ENCODE measurements around the gene PROB1. TPM values are rescaled to one million over a fixed set of nuclear protein-coding genes. Genes with fewer than 3 reads are reported as not detected.

The PROB1 gene
- total RNA-seq, 1 experiment from 2014 or later: 3.4 TPM

DNA sequence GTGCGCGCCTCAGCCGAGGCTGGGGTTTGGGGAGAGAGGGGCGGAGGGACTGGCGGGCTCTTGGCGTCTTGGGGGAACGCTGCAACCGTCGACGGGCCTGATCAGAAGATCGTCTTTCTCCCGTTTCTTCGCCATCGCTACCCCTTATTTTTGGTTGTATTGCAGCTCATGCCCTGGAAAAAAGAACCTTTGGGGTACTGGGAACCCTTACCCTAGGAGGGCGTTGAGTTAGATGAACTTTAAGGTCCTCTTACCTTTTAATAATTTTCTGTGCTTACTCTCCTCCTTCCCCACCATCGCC lies 52.5 kb downstream of the PROB1 start:
- H2BK20ac ChIP-seq (ENCODE audit: low read depth, low read length, poor library complexity, severe bottlenecking): no peak overlapping the region
- H3K23ac ChIP-seq (ENCODE audit: insufficient read length, low read depth, low read length): no peak overlapping the region
- H4K20me1 ChIP-seq (ENCODE audit: control insufficient read depth, insufficient read depth, insufficient read length): no peaks in the 10 kb centered on the region
- no peak overlapping the region for H4K91ac ChIP-seq (ENCODE audit: insufficient read length, low read depth, low read length)
- Mint-ChIP-seq H3K4me1 (peaks cover 18 to 25% of the 10 kb centered on the region in 2 experiments), H3K27ac (peak overlapping the region; percentile 99 to 100 (median 100)), H3K9me3 (no peaks in the 10 kb centered on the region; a peak in 1 of 5 replicates), H3K36me3 (ENCODE audit: insufficient read depth in 1 of 3, low read depth in 3 of 3) (peaks cover 18 to 40% (median 32%) of the 10 kb centered on the region in 3 experiments; a peak in 6 of 7 replicates), H3K4me3 (peak overlapping the region; percentile 95 to 99), H3K27me3 (ENCODE audit: low read depth) (peaks cover 3% of the 10 kb centered on the region)
- H3K27ac ChIP-seq (ENCODE audit: insufficient read length, low read depth, low read length): peak overlapping the region; percentile 41
- H3K9me3 ChIP-seq (ENCODE audit: control insufficient read depth, low read depth, low read length): no peaks in the 10 kb centered on the region
- no peak overlapping the region for H2BK120ac ChIP-seq (ENCODE audit: low read depth, low read length, poor library complexity, severe bottlenecking)
- WGBS (ENCODE audit: extremely low coverage, insufficient read length, low lambda C conversion rate): no CpG with 5 or more reads among the region's 16 CpGs
- peak overlapping the region; percentile 99 for H3K4me2 ChIP-seq (ENCODE audit: insufficient read depth, insufficient read length, low read length)
- H2BK12ac ChIP-seq (ENCODE audit: insufficient read length, low read depth, low read length): no peak overlapping the region
- no peak overlapping the region for H4K5ac ChIP-seq (ENCODE audit: insufficient read length, low read depth, low read length)
- H2BK5ac ChIP-seq (ENCODE audit: insufficient read length, low read length): no peak overlapping the region
- DNase-seq: no peak
- H2AFZ ChIP-seq (ENCODE audit: low read length): no peak overlapping the region
- no peak overlapping the region for H2AK5ac ChIP-seq (ENCODE audit: insufficient read length, low read length)
- no peak overlapping the region for H2BK15ac ChIP-seq (ENCODE audit: low read depth, low read length)
- H3K14ac ChIP-seq (ENCODE audit: insufficient read depth, low read length): peak overlapping the region; percentile 70; the same call in 1 of the 2 replicates
- no peaks in the 10 kb centered on the region for H3K27me3 ChIP-seq (ENCODE audit: insufficient read depth, low read length)
- no peak overlapping the region for H3T11ph ChIP-seq (ENCODE audit: low read length)
- H3K4ac ChIP-seq (ENCODE audit: low read depth, low read length): no peak overlapping the region
- H3K56ac ChIP-seq (ENCODE audit: insufficient read length, low read depth, low read length): no peak overlapping the region
- no peak overlapping the region for H4K8ac ChIP-seq (replicated peaks; ENCODE audit: insufficient read length, low read depth, low read length)
- H3K18ac ChIP-seq (ENCODE audit: insufficient read length, low read depth, low read length): peak overlapping the region; percentile 67
- TF ChIP-seq, protein P1, sequence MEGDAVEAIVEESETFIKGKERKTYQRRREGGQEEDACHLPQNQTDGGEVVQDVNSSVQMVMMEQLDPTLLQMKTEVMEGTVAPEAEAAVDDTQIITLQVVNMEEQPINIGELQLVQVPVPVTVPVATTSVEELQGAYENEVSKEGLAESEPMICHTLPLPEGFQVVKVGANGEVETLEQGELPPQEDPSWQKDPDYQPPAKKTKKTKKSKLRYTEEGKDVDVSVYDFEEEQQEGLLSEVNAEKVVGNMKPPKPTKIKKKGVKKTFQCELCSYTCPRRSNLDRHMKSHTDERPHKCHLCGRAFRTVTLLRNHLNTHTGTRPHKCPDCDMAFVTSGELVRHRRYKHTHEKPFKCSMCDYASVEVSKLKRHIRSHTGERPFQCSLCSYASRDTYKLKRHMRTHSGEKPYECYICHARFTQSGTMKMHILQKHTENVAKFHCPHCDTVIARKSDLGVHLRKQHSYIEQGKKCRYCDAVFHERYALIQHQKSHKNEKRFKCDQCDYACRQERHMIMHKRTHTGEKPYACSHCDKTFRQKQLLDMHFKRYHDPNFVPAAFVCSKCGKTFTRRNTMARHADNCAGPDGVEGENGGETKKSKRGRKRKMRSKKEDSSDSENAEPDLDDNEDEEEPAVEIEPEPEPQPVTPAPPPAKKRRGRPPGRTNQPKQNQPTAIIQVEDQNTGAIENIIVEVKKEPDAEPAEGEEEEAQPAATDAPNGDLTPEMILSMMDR (conservative IDR thresholded peaks at IDR 0.05): no peak
- peaks cover 7% of the 10 kb centered on the region for H3K23me2 ChIP-seq (ENCODE audit: insufficient read length, low read depth, low read length, poor library complexity, severe bottlenecking)
- H3K9ac ChIP-seq (ENCODE audit: extremely low read depth, insufficient read length, low read length): peak overlapping the region; percentile 90
- peaks cover 41% of the 10 kb centered on the region for H3K79me2 ChIP-seq (ENCODE audit: insufficient read depth, low read length)
- H3K4me1 ChIP-seq (ENCODE audit: insufficient read depth, low read length): no peaks in the 10 kb centered on the region; the same call in none of the 2 replicates
- H3K79me1 ChIP-seq (ENCODE audit: insufficient read depth, low read depth, low read length, poor library complexity, severe bottlenecking): peaks cover 11% of the 10 kb centered on the region
